ENCODE data around the gene STRBP.
A peak's percentile ranks its signal among the peaks of the same experiment; 100 is the strongest.

The STRBP gene

DNA sequence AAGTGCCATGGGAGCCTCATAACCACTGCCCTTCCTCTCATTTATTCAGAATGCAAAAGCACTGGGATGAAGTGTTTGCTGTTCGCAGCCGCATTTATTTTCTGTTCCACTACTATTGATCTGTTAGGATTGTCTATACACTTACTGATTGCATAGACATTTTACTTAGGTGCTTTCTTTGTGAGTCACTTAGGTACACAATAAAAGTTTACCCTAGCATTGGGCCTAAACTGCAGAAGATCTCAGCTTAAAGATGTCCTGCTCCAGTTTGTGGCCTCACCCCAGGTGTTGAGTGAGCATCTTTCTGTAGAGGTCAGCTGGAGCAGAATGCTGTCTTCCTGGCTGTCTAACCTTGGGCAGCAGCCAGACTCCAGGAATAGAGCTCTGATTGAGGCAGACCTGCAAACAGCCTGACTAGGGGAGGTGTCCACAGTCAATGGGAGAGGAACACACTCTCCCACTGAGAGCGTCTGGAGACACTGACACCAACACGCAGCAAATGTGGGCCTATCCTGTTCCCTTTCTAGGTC lies 181.0 kb downstream of the STRBP start:
- H3K4me3 ChIP-seq (replicated peaks; ENCODE audit: low read depth, low read length) = no peak overlapping the region
- TF ChIP-seq, protein P1, sequence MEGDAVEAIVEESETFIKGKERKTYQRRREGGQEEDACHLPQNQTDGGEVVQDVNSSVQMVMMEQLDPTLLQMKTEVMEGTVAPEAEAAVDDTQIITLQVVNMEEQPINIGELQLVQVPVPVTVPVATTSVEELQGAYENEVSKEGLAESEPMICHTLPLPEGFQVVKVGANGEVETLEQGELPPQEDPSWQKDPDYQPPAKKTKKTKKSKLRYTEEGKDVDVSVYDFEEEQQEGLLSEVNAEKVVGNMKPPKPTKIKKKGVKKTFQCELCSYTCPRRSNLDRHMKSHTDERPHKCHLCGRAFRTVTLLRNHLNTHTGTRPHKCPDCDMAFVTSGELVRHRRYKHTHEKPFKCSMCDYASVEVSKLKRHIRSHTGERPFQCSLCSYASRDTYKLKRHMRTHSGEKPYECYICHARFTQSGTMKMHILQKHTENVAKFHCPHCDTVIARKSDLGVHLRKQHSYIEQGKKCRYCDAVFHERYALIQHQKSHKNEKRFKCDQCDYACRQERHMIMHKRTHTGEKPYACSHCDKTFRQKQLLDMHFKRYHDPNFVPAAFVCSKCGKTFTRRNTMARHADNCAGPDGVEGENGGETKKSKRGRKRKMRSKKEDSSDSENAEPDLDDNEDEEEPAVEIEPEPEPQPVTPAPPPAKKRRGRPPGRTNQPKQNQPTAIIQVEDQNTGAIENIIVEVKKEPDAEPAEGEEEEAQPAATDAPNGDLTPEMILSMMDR (IDR thresholded peaks at IDR 0.05; ENCODE audit: low read depth, low read length, missing control alignments) = no peak
- no peak for DNase-seq (ENCODE audit: extremely low read depth, low read depth)

DNA sequence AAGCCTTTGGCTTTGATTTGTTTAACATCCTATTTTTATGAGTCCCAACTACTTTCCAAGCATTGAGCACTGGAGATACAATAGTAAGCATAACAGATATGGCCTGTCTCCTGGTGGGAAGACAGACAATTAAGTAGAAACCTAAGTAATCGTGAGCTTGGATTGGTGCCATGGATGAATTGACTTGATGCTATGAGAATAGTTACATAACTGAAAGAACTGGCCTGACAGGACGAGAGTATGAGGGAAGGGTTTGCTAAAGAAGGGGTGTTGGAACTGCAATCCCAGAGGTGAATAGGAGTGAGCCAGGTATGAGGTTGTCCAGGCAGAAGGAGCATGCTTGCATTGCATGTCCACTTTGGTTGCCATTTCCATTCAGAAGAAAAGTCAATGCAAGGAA lies 182.5 kb downstream of the STRBP start:
- no peak for DNase-seq (ENCODE audit: extremely low read depth, low read depth)
- TF ChIP-seq, protein P1 (IDR thresholded peaks at IDR 0.05; ENCODE audit: low read depth, low read length, missing control alignments) = no peak
- no peak overlapping the region for H3K4me3 ChIP-seq (replicated peaks; ENCODE audit: low read depth, low read length)

DNA sequence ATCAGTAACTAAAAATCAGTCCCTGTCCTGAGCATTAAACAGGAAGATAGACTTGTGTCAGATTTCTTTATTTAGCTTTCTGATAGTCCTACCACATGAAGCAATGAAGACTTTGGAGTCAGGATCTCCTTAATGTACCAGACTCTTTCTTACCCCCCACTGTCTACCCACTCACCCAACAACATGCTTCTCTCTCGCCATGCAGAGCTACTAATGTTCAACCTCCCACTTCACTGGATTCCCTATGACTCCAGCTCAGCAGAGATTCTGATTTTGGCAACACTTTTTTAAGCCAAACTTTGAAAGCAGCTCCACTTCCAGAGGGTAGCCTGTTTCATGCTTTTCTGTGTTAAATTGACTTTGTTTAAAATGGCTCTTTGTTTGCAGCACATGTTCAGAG lies 184.1 kb downstream of the STRBP start:
- DNase-seq (ENCODE audit: extremely low read depth, low read depth) = no peak
- no peak overlapping the region for H3K4me3 ChIP-seq (replicated peaks; ENCODE audit: low read depth, low read length)
- TF ChIP-seq, protein P1 (IDR thresholded peaks at IDR 0.05; ENCODE audit: low read depth, low read length, missing control alignments) = no peak

DNA sequence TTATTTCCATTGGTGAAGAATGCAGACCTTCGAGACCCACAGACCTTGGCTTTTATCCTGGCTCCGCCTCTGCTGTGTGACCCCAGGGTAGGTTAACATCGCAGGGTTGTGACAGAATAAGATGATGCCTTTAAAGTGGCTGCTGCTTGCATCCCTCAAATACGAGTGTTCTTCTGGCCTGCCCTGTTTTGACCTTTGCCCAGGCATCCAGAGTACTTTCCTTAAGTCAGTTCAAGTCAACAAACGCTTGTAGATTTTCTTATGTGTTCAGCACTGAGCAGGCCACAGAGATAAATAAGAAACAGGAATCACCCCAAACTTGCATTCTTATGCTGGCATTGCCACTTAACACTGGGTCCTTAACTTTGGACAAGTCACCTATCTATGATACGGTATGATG lies 184.7 kb downstream of the STRBP start:
- TF ChIP-seq, protein P1 (IDR thresholded peaks at IDR 0.05; ENCODE audit: low read depth, low read length, missing control alignments) = no peak
- no peak overlapping the region for H3K4me3 ChIP-seq (replicated peaks; ENCODE audit: low read depth, low read length)
- no peak for DNase-seq (ENCODE audit: extremely low read depth, low read depth)

DNA sequence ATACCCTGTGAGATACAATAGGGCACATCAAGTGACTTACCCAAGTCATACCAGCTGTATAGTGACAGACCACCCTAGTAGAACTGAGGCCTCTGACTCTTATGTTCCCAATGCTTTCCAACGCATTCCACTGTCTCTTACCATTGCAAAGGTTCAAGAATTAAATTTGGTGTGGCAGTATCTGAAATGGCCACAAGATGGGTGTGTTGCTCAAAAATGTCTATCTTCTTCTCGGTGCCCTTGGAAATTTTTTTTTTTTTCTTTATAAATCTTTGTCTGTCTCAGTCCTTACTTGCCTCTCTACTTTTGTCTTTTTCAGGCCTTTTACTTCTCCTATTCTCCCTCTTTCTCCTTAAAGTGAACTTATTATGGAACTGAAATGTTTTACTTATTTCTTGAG lies 186.6 kb downstream of the STRBP start:
- no peak overlapping the region for H3K4me3 ChIP-seq (replicated peaks; ENCODE audit: low read depth, low read length)
- TF ChIP-seq, protein P1 (IDR thresholded peaks at IDR 0.05; ENCODE audit: low read depth, low read length, missing control alignments) = peak; percentile 43
- no peak for DNase-seq (ENCODE audit: extremely low read depth, low read depth)

DNA sequence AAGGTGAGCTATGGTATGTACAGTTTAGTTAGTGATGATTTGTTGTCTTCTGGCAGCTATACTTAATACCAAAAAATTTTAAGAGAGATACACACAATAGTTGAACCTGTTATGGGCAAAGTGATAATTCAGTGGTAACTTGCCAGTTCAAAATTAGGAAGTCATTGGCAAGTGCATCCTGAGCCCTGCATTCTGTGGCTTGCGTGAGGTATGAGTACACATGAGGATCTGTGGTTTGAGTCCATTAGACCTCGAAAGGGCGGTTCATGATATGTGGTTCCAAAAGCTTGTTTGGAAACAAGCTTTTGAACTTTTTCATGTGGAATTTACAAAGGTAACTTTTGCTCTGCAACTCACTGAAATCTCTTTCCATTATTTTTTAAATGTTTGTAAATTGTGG lies 187.9 kb downstream of the STRBP start:
- no peak overlapping the region for H3K4me3 ChIP-seq (replicated peaks; ENCODE audit: low read depth, low read length)
- TF ChIP-seq, protein P1 (IDR thresholded peaks at IDR 0.05; ENCODE audit: low read depth, low read length, missing control alignments) = no peak
- no peak for DNase-seq (ENCODE audit: extremely low read depth, low read depth)

DNA sequence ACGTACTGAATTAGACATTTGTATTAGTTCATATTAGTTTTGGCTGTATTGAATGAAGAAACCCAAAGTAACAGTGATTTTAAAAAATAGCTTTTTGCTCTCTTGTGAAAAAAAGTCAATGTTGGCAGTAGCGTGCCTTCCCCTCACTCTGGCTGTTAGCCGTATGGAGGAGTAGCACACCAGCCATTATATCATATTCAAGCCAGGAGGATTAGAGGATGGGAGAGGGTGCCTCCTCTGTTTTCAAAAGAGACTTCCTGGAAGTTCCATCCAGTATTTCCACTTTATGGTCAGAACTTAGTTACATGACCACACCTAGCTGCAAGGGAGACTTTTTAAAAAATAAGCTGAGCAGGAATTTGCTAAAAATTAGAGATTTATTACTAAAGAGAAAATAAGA lies 193.8 kb downstream of the STRBP start:
- TF ChIP-seq, protein P1 (IDR thresholded peaks at IDR 0.05; ENCODE audit: low read depth, low read length, missing control alignments) = no peak
- H3K4me3 ChIP-seq (replicated peaks; ENCODE audit: low read depth, low read length) = no peak overlapping the region
- no peak for DNase-seq (ENCODE audit: extremely low read depth, low read depth)
